Astrocyte (in vitro differentiated cells and primary cell): ENCODE data around the gene SRP72.

Experiments
- EZH2 ChIP-seq: IDR thresholded peaks from 2 replicates; pipeline ENCODE4 v1.6.1; 2012; ENCODE audit warnings: mild to moderate bottlenecking, low read length, inconsistent platforms; ENCODE audit not compliant: insufficient read depth
- TF ChIP-seq, protein P1 (sequence below): IDR thresholded peaks from 2 replicates; pipeline ENCODE4 v1.5.1; 2011; ENCODE audit warnings: low read depth, mild to moderate bottlenecking, inconsistent platforms, low read length, moderate library complexity; ENCODE audit not compliant: insufficient read depth

DNA sequence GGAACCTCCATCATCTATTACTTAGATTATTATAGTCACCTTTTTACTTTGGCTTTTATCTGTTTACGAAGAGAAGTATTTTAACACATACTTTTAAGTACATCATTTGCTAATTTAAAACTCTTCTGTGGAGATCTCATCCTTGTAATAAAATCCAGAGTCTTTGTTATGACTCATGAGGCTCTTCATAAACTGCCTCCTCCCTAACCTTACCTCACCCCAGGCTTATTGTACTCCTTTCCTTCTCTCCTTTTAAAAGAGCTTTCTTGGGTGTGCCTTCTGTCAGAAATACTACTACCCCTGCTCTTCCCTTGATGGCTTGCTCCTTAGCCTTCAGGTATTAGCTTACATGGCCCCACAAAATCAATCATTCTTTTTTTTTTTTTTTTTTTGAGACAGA, 44.7 kb downstream of the SRP72 start:
- TF ChIP-seq, protein P1, sequence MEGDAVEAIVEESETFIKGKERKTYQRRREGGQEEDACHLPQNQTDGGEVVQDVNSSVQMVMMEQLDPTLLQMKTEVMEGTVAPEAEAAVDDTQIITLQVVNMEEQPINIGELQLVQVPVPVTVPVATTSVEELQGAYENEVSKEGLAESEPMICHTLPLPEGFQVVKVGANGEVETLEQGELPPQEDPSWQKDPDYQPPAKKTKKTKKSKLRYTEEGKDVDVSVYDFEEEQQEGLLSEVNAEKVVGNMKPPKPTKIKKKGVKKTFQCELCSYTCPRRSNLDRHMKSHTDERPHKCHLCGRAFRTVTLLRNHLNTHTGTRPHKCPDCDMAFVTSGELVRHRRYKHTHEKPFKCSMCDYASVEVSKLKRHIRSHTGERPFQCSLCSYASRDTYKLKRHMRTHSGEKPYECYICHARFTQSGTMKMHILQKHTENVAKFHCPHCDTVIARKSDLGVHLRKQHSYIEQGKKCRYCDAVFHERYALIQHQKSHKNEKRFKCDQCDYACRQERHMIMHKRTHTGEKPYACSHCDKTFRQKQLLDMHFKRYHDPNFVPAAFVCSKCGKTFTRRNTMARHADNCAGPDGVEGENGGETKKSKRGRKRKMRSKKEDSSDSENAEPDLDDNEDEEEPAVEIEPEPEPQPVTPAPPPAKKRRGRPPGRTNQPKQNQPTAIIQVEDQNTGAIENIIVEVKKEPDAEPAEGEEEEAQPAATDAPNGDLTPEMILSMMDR: no peak
- no peak for TF ChIP-seq EZH2
